GM18505 (cell line): Measurements from ENCODE around the gene REP15.
"Not testable (repeated sequence)": the region's sequence is repeated elsewhere in the genome, so short reads cannot be mapped to it uniquely, and the experiment has no call there.

Source experiments
- ATAC-seq: cut with Tn5 transposase; IDR thresholded peaks from one replicate; pipeline ENCODE4 v1.9.1; 2021; ENCODE audit not compliant: unreplicated experiment
- POLR2A ChIP-seq: IDR thresholded peaks from 4 replicates; pipeline ENCODE4 v1.6.1; 2011; ENCODE audit warnings: borderline replicate concordance; ENCODE audit not compliant: insufficient read depth, insufficient read length; ENCODE audit errors: extremely low read depth

REP15 gene

DNA sequence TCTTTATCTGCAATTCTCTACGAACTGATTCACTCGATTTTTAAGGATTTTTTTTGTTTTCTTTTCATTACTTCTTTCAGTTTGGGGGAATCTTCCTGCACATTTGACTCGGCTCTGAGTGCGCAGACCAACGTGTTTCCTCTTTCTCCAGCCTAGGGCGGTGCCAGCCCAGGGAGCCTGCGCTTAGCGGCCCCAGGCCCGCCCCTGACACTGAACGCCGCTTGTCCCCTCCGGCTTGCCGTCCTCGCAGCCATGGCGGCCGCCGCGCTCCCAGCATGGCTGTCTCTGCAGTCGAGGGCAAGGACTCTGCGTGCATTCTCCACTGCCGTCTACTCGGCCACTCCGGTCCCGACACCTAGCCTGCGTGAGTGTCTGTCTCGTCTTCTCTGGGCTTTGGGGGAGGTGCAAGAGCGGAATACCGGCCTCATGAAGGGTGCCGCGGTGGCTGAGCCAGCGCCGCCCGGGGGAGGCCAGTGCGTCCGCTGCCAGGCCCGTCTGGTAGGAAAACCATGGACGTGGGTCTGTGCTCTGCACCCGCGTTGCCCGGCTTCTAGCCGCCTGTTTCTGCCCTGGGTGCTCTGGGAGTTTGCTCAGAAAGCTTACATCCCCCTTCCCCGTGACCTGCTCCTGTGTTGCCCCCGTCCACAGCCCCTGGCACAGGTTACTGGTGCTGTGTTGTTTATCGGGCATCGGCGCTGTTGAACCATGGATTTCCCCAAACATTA is 14.5 kb downstream of the REP15 start, which contains the start of gene MRPS35:
MRPS35 (plus strand) TSS at position 241 of the 725 bp plus-strand sequence; CDS start at position 253, 12 bp downstream.
- peak; percentile 89 for TF ChIP-seq POLR2A
- peak; percentile 98 for ATAC-seq

DNA sequence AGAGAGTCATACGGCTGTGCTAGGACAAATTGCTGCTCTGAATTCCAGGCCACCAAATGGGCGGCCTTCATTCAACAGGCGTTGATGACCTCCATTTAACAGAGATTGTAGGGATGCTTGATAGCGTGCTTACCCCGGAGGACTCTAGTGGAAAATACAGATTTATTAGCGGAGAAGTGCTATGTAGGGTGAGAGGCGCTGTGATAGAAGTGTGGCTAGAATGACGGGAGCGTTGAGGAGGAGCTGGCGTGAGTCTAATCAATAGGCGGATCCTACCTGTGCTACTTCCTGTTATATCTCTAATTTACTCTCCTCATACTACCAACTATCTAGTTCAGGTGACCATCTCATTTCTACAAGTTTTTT is 15.1 kb downstream of the REP15 start:
- peak; percentile 20 for ATAC-seq
- TF ChIP-seq POLR2A: no peak

DNA sequence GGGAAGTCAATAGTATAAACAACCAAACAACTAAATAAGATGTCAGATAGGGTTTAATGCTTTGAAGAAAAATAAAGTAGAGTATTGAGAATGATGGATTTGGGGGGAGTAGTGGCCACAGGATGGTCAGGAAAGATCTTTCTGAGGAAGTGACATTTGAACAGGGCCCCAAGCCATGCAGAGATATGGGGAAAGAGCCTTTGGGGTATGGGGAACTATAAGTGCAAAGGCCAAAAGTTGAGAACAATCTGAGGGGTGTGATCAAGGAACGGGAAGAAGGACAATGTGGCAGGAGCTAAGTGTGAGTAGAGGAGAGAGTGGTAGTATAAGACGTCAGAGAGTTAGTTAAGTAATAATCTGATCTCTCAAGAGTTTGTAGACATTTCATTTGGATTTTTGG is 15.7 kb downstream of the REP15 start:
- no peak for TF ChIP-seq POLR2A
- no peak for ATAC-seq

DNA sequence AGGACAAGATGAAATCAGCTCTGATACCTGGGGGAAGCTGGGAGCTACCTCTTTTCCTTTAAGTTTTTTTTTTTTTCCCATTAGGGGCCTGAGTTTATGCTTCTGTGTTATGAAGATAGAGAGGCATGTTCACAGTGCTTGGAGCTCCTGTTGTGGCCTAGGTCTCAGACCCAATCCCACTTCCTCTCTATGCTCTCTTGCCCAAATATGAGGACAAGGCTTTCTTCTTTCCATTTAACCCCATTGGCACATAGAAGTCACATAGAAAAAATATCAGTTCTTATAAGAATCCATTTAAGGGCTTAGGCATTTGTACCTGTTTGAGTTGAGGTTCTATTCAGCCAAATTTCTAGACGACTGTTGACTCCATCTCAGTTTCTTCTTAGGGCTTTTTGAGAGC is 27.0 kb downstream of the REP15 start:
- TF ChIP-seq POLR2A: no peak
- ATAC-seq: no peak

DNA sequence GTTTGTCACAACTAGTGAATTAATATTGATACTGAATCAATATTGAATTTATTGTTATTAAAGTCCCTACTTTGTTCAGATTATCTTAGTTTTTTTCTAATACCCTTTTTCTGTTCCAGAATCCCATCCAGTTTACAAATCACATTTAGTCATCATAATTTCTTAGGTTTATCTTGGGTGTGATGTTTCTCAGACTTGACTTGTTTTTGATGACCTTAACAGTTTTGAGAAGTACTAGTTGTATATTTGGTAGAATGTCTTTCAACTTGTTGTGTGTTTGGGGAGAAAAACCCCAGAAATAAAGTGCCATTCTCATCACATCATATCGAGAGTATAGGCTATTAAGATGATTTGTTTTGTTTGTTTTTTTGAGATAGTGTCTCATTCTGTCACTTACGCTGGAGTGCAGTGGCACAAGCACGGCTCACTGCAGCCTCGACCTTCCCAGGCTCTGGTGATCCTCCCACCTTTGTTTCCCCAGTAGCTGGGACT is 33.9 kb downstream of the REP15 start:
- TF ChIP-seq POLR2A: no peak
- ATAC-seq: no peak

DNA sequence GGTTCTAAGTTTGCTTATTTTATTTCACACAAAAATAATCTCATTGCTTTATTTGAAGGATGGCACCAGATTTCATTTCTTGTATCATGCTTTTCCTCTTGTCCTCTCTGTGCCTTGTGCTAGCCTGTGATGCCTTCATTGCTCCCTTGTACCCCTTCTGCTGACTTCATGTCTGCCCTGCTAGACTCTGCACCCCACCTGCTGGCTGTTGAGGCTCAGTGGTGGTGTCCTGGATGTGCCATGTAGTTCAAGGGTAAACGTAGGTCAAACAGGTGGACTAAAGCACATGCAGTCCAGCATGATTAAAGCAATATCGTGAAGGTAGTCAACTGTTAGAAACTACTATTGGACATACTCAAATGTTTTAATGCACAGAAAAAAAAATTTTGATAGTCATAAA is 36.0 kb downstream of the REP15 start:
- no peak for TF ChIP-seq POLR2A
- ATAC-seq: no peak

DNA sequence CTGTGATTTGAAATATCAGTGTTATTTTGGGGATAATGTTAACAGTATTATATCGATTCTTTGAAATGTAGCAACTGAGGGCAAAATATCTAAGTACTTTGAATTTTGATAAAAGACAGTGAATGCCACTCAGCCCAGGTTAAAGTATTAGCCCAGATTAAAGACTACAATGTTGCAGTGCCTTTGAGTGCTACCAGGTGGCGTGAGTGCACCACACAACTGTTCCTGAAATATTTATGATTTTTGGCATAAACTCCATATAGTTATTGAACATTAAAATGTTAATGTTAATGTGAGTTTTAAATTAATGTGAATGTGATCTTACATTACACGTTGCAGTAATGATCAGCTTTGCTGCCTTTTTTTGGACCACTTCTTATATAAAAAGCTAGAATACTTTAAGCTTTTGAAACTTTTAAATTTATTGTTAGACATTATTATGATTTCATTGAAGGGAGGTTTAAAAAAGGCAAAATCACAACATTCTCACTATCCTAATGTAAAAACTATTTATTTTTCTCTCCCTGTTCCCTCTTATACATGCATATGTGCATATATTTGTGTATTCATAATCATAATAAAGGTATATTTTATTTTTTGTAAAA is 36.9 kb downstream of the REP15 start:
- no peak for ATAC-seq
- no peak for TF ChIP-seq POLR2A

DNA sequence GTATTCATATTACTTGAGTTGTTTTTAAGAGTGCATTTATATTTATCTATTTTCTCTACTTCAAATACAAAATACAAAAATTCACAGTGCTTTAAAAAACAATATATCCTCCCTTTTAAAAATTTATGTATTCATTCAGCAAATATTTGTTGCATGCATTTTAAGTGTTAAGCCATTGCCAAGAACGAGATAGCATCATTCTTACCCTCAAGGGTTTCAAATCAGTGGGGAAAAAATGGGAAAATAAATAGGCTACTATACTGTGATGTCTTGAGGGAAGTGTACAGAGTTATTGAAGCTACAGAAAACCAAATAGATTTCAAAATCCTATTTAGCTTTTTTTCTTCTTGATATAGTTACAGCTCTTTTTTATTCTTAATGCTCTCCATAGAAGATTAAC is 37.5 kb downstream of the REP15 start:
- ATAC-seq: no peak
- no peak for TF ChIP-seq POLR2A

DNA sequence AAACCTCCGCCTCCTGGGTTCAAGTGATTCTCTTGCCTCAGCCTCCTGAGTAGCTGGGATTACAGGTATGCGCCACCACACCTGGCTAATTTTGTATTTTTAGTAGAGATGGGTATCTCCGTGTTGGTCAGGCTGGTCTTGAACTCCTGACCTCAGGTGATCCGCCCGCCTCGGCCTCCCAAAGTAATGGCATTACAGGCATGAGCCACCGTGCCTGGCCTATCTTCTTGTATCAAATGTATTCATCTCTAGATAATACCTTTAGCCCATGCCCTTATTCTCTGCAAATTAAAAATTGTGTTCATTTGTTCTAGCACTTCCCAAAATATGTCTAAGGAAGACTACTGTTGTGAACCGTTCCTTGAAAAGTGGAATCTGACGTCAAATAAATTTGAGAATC is 38.1 kb downstream of the REP15 start:
- ATAC-seq: not testable (repeated sequence)

DNA sequence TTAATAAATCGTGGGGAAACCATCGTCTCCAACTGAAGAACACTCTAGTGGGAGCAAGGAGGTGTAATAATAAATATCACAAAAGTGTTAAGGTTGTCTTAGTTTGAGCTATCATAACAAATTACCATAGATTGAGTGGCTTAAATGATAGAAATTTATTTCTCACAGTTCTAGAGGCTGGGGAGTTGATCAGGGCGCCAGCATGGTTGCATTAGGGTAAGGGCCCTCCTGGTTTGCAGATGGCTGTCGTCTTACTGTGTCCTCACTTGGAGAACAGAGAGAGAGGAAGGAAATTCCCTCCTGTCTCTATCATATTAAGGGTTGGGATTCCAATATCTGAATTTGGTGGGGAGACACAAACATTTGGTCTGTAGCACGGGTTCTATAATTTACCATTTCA is 47.4 kb downstream of the REP15 start:
- TF ChIP-seq POLR2A: no peak
- no peak for ATAC-seq

DNA sequence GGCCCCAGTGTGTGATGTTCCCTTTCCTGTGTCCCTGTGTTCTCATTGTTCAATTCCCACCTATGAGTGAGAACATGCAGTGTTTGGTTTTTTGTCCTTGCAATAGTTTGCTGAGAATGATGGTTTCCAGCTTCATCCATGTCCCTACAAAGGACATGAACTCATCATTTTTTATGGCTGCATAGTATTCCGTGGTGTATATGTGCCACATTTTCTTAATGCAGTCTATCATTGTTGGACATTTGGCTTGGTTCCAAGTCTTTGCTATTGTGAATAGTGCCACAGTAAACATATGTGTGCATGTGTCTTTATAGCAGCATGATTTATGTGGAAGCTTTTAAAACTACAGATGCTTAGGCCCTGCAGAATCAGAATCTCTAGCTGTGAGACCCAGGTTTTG is 49.5 kb downstream of the REP15 start:
- not testable (repeated sequence) for ATAC-seq
